IMR-90 (cell line): ENCODE measurements around the gene CETP. TPM values are rescaled to one million over a fixed set of nuclear protein-coding genes. Genes with fewer than 3 reads are reported as not detected.
A peak's percentile ranks its signal among the peaks of the same experiment; 100 is the strongest.

Source experiments
- ATAC-seq: fragments of 200-7000 bp; cut with Tn5 transposase; 2 replicates; pipeline ENCODE4 v1.9.1; 2020; ENCODE audit warnings: low read depth, mild to moderate bottlenecking, moderate library complexity
- BruUV-seq: library from RNA; stranded (reverse); fragments of 400-500 nt; replicated peaks from 2 replicates; lab custom pipeline; 2021; lab: Mats Ljungman, UMichigan
- CTCF ChIA-PET: fragments of 300-600 bp; formaldehyde crosslinking; extraction: SDS; loops from one replicate; lab custom pipeline; 2021; ENCODE audit warnings: antibody characterized with exemption; lab: Yijun Ruan, JAX
- POLR2A ChIA-PET: fragments of 300-600 bp; sonication (Branson Sonifier 250); formaldehyde crosslinking; loops from one replicate; lab custom pipeline; 2022; ENCODE audit warnings: antibody characterized with exemption; ENCODE audit not compliant: unreplicated experiment; lab: Charles Lee
- DNase-seq: peaks from one replicate; pipeline ENCODE4 v3.0.0; 2013
- H2AFZ ChIP-seq: replicated peaks from 2 replicates; pipeline ENCODE3; 2013; ENCODE audit warnings: low read length, mild to moderate bottlenecking; ENCODE audit not compliant: poor library complexity
- H2AK5ac ChIP-seq: 2 replicates; pipeline ENCODE4 v1.6.1; 2013; ENCODE audit warnings: low read depth, low read length, inconsistent platforms
- H2AK9ac ChIP-seq: replicated peaks from 2 replicates; pipeline ENCODE3; 2013; ENCODE audit warnings: mild to moderate bottlenecking, low read depth, low read length, moderate library complexity; ENCODE audit not compliant: poor library complexity
- H2BK120ac ChIP-seq: 2 replicates; pipeline ENCODE4 v1.6.1; 2013; ENCODE audit warnings: low read depth, low read length, inconsistent platforms
- H2BK15ac ChIP-seq: 3 replicates; pipeline ENCODE4 v1.6.1; 2013; ENCODE audit warnings: low read depth, low read length, inconsistent platforms
- H2BK20ac ChIP-seq: 2 replicates; pipeline ENCODE4 v1.6.1; 2013; ENCODE audit warnings: low read depth, mild to moderate bottlenecking, inconsistent platforms, low read length, moderate library complexity
- H2BK5ac ChIP-seq: 2 replicates; pipeline ENCODE4 v1.6.1; 2013; ENCODE audit warnings: mild to moderate bottlenecking, low read depth, low read length, inconsistent platforms; ENCODE audit not compliant: poor library complexity, severe bottlenecking
- H3K14ac ChIP-seq: replicated peaks from 2 replicates; pipeline ENCODE4 v1.6.1; 2013; ENCODE audit warnings: low read depth, low read length, inconsistent platforms
- H3K18ac ChIP-seq: 2 replicates; pipeline ENCODE4 v1.6.1; 2013; ENCODE audit warnings: low read depth, low read length, control low read depth
- H3K23ac ChIP-seq: 2 replicates; pipeline ENCODE4 v1.6.1; 2013; ENCODE audit warnings: low read depth, low read length, inconsistent platforms
- H3K27ac ChIP-seq: 2 replicates; pipeline ENCODE4 v1.5.1; 2013; ENCODE audit warnings: mild to moderate bottlenecking, control low read depth, low read length; ENCODE audit not compliant: insufficient read depth
- H3K27me3 ChIP-seq: 2 replicates; pipeline ENCODE4 v1.6.1; 2013; ENCODE audit warnings: low read length; ENCODE audit not compliant: control insufficient read depth, insufficient read depth
- H3K36me3 ChIP-seq: 2 replicates; pipeline ENCODE4 v1.6.1; 2013; ENCODE audit warnings: low read length, mixed read lengths; ENCODE audit not compliant: control insufficient read depth, insufficient read depth
- H3K4ac ChIP-seq: 2 replicates; pipeline ENCODE4 v1.6.1; 2013; ENCODE audit warnings: low read depth, low read length, inconsistent platforms
- H3K4me1 ChIP-seq: 2 replicates; pipeline ENCODE4 v1.6.1; 2013; ENCODE audit warnings: low read length, mixed read lengths; ENCODE audit not compliant: control insufficient read depth, insufficient read depth
- H3K4me2 ChIP-seq: 2 replicates; pipeline ENCODE4 v1.6.1; 2013; ENCODE audit warnings: low read depth, mild to moderate bottlenecking, control low read depth, low read length, moderate library complexity
- H3K4me3 ChIP-seq: 2 replicates; pipeline ENCODE4 v1.5.1; 2013; ENCODE audit warnings: low read depth, mild to moderate bottlenecking, control low read depth, low read length, moderate library complexity; ENCODE audit not compliant: insufficient read depth
- H3K56ac ChIP-seq: 2 replicates; pipeline ENCODE4 v1.6.1; 2013; ENCODE audit warnings: low read length, inconsistent platforms; ENCODE audit not compliant: insufficient read depth; ENCODE audit errors: extremely low read depth
- H3K79me1 ChIP-seq, 2 experiments: 2 replicates each; pipeline ENCODE4 v1.6.1; 2013; ENCODE audit warnings: low read length in 2 of 2, inconsistent platforms in 1 of 2, low read depth in 1 of 2
- H3K9ac ChIP-seq: 2 replicates; pipeline ENCODE4 v1.6.1; 2013; ENCODE audit warnings: low read depth, low read length, control low read depth
- H3K9me1 ChIP-seq: 2 replicates; pipeline ENCODE4 v1.6.1; 2013; ENCODE audit warnings: low read length, inconsistent platforms; ENCODE audit not compliant: insufficient read depth
- H3K9me3 ChIP-seq: 2 replicates; pipeline ENCODE4 v1.6.1; 2013; ENCODE audit warnings: low read length; ENCODE audit not compliant: control insufficient read depth, insufficient read depth
- H4K20me1 ChIP-seq: 2 replicates; pipeline ENCODE4 v1.6.1; 2013; ENCODE audit warnings: low read length, inconsistent platforms; ENCODE audit not compliant: insufficient read depth
- H4K5ac ChIP-seq: 2 replicates; pipeline ENCODE4 v1.6.1; 2013; ENCODE audit warnings: mild to moderate bottlenecking, low read depth, low read length, control low read depth
- H4K8ac ChIP-seq, 2 experiments: 2 replicates each; pipeline ENCODE4 v1.6.1; 2013; ENCODE audit warnings: low read depth in 2 of 2, low read length in 2 of 2, control low read depth in 1 of 2, inconsistent platforms in 1 of 2
- H4K91ac ChIP-seq: 2 replicates; pipeline ENCODE4 v1.6.1; 2013; ENCODE audit warnings: low read depth, low read length, inconsistent platforms; ENCODE audit not compliant: insufficient read depth
- BHLHE40 ChIP-seq: fragments of 150-350 bp; IDR thresholded peaks from 2 replicates; pipeline ENCODE4 v1.6.1; 2016; ENCODE audit warnings: mild to moderate bottlenecking, low read depth, low read length
- CEBPB ChIP-seq: IDR thresholded peaks from 2 replicates; pipeline ENCODE4 v1.6.1; 2012; ENCODE audit warnings: low read depth, low read length, improper control_type of control experiment
- CHD1 ChIP-seq: IDR thresholded peaks from 2 replicates; pipeline ENCODE4 v1.6.1; 2012; ENCODE audit warnings: low read depth, low read length, improper control_type of control experiment
- FOS ChIP-seq: fragments of 150-350 bp; IDR thresholded peaks from 2 replicates; pipeline ENCODE4 v1.6.1; 2016; ENCODE audit warnings: low read depth, low read length
- MAFK ChIP-seq: IDR thresholded peaks from 2 replicates; pipeline ENCODE4 v1.6.1; 2012; ENCODE audit warnings: low read depth, low read length, improper control_type of control experiment
- MAZ ChIP-seq: IDR thresholded peaks from 2 replicates; pipeline ENCODE4 v1.6.1; 2012; ENCODE audit warnings: low read depth, mild to moderate bottlenecking, low read length, improper control_type of control experiment, moderate library complexity, borderline replicate concordance
- MXI1 ChIP-seq: IDR thresholded peaks from 2 replicates; pipeline ENCODE4 v1.6.1; 2012; ENCODE audit warnings: low read depth, mild to moderate bottlenecking, low read length, moderate library complexity, borderline replicate concordance
- NFE2L2 ChIP-seq: fragments of 150-350 bp; IDR thresholded peaks from 2 replicates; pipeline ENCODE4 v1.6.1; 2016; ENCODE audit warnings: low read depth, mild to moderate bottlenecking, low read length
- POLR2A ChIP-seq: IDR thresholded peaks from 2 replicates; pipeline ENCODE4 v1.6.1; 2012; ENCODE audit warnings: mild to moderate bottlenecking, low read depth, low read length
- RAD21 ChIP-seq: IDR thresholded peaks from 2 replicates; pipeline ENCODE4 v1.6.1; 2012; ENCODE audit warnings: low read length, improper control_type of control experiment
- RCOR1 ChIP-seq: IDR thresholded peaks from 2 replicates; pipeline ENCODE4 v1.6.1; 2012; ENCODE audit warnings: mild to moderate bottlenecking, low read length, improper control_type of control experiment; ENCODE audit not compliant: insufficient replicate concordance
- RFX5 ChIP-seq: IDR thresholded peaks from 2 replicates; pipeline ENCODE4 v1.8.0; 2012; ENCODE audit warnings: low read depth, mild to moderate bottlenecking, low read length, moderate library complexity
- SMC3 ChIP-seq: fragments of 150-350 bp; IDR thresholded peaks from 2 replicates; pipeline ENCODE4 v1.6.1; 2016; ENCODE audit warnings: low read depth, mild to moderate bottlenecking, antibody characterized with exemption, low read length, moderate library complexity
- WGBS, 2 experiments: methylation state at CpG; one replicate each; pipeline versions ENCODE4 v1.1.5 to v1.1.7; 2013; ENCODE audit warnings: missing lambda C conversion rate in 2 of 2; ENCODE audit not compliant: insufficient read length in 1 of 2; ENCODE audit errors: extremely low coverage in 2 of 2; 5-methylcytosine and 5-hydroxymethylcytosine counted together
- dilution Hi-C: fragments of 300-500 bp; cut with HindIII; formaldehyde crosslinking; loops from one replicate; pipeline ENCODE4 v1.14.3; 2018; ENCODE audit warnings: low sequenced_read_pairs; ENCODE audit not compliant: unreplicated experiment
- in situ Hi-C: fragments of 300-500 bp; cut with MboI; formaldehyde crosslinking; loops from 3 replicates; pipeline ENCODE4 v1.14.3; 2019; ENCODE audit warnings: low sequenced_read_pairs, inconsistent platforms, mixed read lengths
- intact Hi-C: fragments of 100-400 bp; cut with micrococcal nuclease; formaldehyde crosslinking; loops from 2 replicates; pipeline ENCODE4 v1.10.0; 2022
- polyA plus RNA-seq, 3 experiments: library from polyadenylated mRNA; depleted of rRNA; stranded (reverse); fragments of >200 nt; gene quantifications; 2 replicates each; pipeline ENCODE4 v1.2.3, GENCODE V29; 2012; ENCODE audit warnings: low replicate concordance in 1 of 3
- total RNA-seq: library from RNA; depleted of rRNA; stranded (reverse); fragments of >200 nt; gene quantifications from 2 replicates; pipeline ENCODE4 v1.2.3, GENCODE V29; 2012
- TF ChIP-seq, protein P1 (sequence below): conservative IDR thresholded peaks from 2 replicates; pipeline ENCODE4 v1.5.1; 2012; ENCODE audit warnings: mild to moderate bottlenecking, low read depth, low read length, improper control_type of control experiment
- TF ChIP-seq, protein P2 (sequence below): fragments of 150-350 bp; IDR thresholded peaks from 2 replicates; pipeline ENCODE4 v1.6.1; 2016; ENCODE audit warnings: low read depth, mild to moderate bottlenecking, low read length, moderate library complexity, borderline replicate concordance
- TF ChIP-seq, protein P3 (sequence below): fragments of 150-350 bp; IDR thresholded peaks from 2 replicates; pipeline ENCODE4 v1.6.1; 2017; ENCODE audit warnings: mild to moderate bottlenecking, antibody characterized with exemption, low read length, low read depth

Gene CETP
- total and polyA plus RNA-seq, 2 of the 4 experiments (the other 2 are of a cell fraction): not detected

DNA sequence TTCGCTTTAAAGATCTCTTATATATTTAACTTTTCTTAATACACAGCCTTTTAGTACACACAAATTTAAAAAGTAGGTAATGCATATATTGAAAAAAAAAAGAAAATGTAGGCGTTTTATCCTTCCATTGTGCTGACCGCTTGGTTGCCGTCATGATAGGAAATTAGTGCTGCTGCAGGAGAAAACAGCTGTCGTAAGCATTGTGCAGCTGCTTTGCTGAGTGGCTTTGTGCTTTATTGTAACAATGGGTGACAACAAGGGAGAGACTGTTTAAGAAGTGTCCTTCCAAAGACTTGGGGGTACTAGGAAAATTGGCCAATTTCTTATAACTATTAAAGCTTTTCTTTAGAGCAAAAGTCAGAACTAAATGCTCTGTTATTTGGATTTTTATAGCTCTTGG lies 24.8 kb upstream of the CETP start:
- BruUV-seq: no TSS peak
- Histone ChIP-seq H3K27me3 (no peaks in the 10 kb centered on the region), H3K9me1 (peaks cover 10% of the 10 kb centered on the region), H3K56ac (no peak overlapping the region), H3K4me1 (no peaks in the 10 kb centered on the region; the same call in 1 of the 2 replicates), H4K8ac (peak overlapping the region in 1 of 2 experiments; percentile 17; a peak in 1 of 4 replicates), H3K23ac (no peak overlapping the region), H3K4me3 (no peak overlapping the region), H3K27ac (no peak overlapping the region), H4K20me1 (peaks cover 84% of the 10 kb centered on the region), H2AFZ (no peak overlapping the region), H2AK5ac (no peak overlapping the region; the same call in 1 of the 2 replicates), H2BK20ac (no peak overlapping the region), H2BK5ac (no peak overlapping the region), H4K91ac (no peak overlapping the region; the same call in 1 of the 2 replicates), H3K9me3 (no peaks in the 10 kb centered on the region), H3K79me1 (peaks cover 30 to 58% of the 10 kb centered on the region in 2 experiments), H2AK9ac (no peak overlapping the region), H3K36me3 (peaks cover 47% of the 10 kb centered on the region), H3K14ac (no peak overlapping the region), H2BK120ac (no peak overlapping the region), H4K5ac (no peak overlapping the region), H2BK15ac (no peak overlapping the region), H3K4ac (no peak overlapping the region), H3K18ac (no peak overlapping the region), H3K4me2 (no peak overlapping the region), H3K9ac (no peak overlapping the region)
- 92% methylated on average over 2 of the region's 5 CpGs; no CpG with 5 or more reads in 1 of the 2 experiments for WGBS, 2 experiments
- TF ChIP-seq, protein P1, sequence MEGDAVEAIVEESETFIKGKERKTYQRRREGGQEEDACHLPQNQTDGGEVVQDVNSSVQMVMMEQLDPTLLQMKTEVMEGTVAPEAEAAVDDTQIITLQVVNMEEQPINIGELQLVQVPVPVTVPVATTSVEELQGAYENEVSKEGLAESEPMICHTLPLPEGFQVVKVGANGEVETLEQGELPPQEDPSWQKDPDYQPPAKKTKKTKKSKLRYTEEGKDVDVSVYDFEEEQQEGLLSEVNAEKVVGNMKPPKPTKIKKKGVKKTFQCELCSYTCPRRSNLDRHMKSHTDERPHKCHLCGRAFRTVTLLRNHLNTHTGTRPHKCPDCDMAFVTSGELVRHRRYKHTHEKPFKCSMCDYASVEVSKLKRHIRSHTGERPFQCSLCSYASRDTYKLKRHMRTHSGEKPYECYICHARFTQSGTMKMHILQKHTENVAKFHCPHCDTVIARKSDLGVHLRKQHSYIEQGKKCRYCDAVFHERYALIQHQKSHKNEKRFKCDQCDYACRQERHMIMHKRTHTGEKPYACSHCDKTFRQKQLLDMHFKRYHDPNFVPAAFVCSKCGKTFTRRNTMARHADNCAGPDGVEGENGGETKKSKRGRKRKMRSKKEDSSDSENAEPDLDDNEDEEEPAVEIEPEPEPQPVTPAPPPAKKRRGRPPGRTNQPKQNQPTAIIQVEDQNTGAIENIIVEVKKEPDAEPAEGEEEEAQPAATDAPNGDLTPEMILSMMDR: no peak
- TF ChIP-seq POLR2A (no peak), FOS (no peak), RAD21 (no peak), NFE2L2 (no peak), MAFK (no peak), MXI1 (no peak), SMC3 (no peak), CEBPB (no peak), CHD1 (no peak), MAZ (no peak), BHLHE40 (no peak), RFX5 (no peak), RCOR1 (no peak)
- TF ChIP-seq, protein P2, sequence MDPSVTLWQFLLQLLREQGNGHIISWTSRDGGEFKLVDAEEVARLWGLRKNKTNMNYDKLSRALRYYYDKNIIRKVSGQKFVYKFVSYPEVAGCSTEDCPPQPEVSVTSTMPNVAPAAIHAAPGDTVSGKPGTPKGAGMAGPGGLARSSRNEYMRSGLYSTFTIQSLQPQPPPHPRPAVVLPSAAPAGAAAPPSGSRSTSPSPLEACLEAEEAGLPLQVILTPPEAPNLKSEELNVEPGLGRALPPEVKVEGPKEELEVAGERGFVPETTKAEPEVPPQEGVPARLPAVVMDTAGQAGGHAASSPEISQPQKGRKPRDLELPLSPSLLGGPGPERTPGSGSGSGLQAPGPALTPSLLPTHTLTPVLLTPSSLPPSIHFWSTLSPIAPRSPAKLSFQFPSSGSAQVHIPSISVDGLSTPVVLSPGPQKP: no peak
- TF ChIP-seq, protein P3, sequence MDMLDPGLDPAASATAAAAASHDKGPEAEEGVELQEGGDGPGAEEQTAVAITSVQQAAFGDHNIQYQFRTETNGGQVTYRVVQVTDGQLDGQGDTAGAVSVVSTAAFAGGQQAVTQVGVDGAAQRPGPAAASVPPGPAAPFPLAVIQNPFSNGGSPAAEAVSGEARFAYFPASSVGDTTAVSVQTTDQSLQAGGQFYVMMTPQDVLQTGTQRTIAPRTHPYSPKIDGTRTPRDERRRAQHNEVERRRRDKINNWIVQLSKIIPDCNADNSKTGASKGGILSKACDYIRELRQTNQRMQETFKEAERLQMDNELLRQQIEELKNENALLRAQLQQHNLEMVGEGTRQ: no peak
- dilution Hi-C loops: no loop called here
- POLR2A ChIA-PET: no interaction called here
- intact Hi-C loops: no loop called here
- CTCF ChIA-PET: interaction anchor here (0.6 kb wide), 1 partner anchor 144 kb away, joined by 3 read pairs; no protein-coding TSS in a partner anchor
- no peak for DNase-seq
- no peak for ATAC-seq
- in situ Hi-C loops: no loop called here
